Neural crest cell (in vitro differentiated cells): ENCODE data around the gene FIBP. TPM values are rescaled to one million over a fixed set of nuclear protein-coding genes. Genes with fewer than 3 reads are reported as not detected.
A peak's percentile ranks its signal among the peaks of the same experiment; 100 is the strongest.

Experiments used
- DNase-seq: peaks from one replicate; pipeline ENCODE4 v3.0.0; 2021; ENCODE audit warnings: low read depth, mixed read lengths, low spot score
- H3K27ac Mint-ChIP-seq: one replicate; pipeline ENCODE4 v1.8.0; 2021; ENCODE audit warnings: mild to moderate bottlenecking, mixed read lengths; ENCODE audit not compliant: unreplicated experiment
- H3K27me3 Mint-ChIP-seq: 2 replicates; pipeline ENCODE4 v1.8.0; 2021; ENCODE audit warnings: low read depth, mild to moderate bottlenecking, mixed read lengths
- H3K36me3 Mint-ChIP-seq: 2 replicates; pipeline ENCODE4 v1.8.0; 2021; ENCODE audit warnings: low read depth, mild to moderate bottlenecking, mixed read lengths
- H3K4me1 Mint-ChIP-seq: 2 replicates; pipeline ENCODE4 v1.8.0; 2021; ENCODE audit warnings: mixed read lengths
- H3K4me3 Mint-ChIP-seq: one replicate; pipeline ENCODE4 v1.8.0; 2021; ENCODE audit warnings: mild to moderate bottlenecking, mixed read lengths
- H3K9me3 Mint-ChIP-seq: 2 replicates; pipeline ENCODE4 v1.8.0; 2021; ENCODE audit warnings: mixed read lengths
- total RNA-seq: library from RNA; stranded (reverse); gene quantifications from 2 replicates; pipeline ENCODE4 v1.2.1, GENCODE V29; 2021
- TF ChIP-seq, protein P1 (sequence below): fragments of 200-600 bp; sonication (generic); conservative IDR thresholded peaks from 2 replicates; pipeline ENCODE4 v1.5.0; 2021; ENCODE audit warnings: antibody characterized with exemption, mild to moderate bottlenecking

The FIBP gene
- total RNA-seq, 1 donor from 2014 or later: 90.0 TPM

- peaks cover 45% of the 10 kb centered on the region for H3K36me3 Mint-ChIP-seq
- TF ChIP-seq, protein P1, sequence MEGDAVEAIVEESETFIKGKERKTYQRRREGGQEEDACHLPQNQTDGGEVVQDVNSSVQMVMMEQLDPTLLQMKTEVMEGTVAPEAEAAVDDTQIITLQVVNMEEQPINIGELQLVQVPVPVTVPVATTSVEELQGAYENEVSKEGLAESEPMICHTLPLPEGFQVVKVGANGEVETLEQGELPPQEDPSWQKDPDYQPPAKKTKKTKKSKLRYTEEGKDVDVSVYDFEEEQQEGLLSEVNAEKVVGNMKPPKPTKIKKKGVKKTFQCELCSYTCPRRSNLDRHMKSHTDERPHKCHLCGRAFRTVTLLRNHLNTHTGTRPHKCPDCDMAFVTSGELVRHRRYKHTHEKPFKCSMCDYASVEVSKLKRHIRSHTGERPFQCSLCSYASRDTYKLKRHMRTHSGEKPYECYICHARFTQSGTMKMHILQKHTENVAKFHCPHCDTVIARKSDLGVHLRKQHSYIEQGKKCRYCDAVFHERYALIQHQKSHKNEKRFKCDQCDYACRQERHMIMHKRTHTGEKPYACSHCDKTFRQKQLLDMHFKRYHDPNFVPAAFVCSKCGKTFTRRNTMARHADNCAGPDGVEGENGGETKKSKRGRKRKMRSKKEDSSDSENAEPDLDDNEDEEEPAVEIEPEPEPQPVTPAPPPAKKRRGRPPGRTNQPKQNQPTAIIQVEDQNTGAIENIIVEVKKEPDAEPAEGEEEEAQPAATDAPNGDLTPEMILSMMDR: no peak
- H3K9me3 Mint-ChIP-seq: peaks cover 7% of the 10 kb centered on the region
- peak overlapping the region; percentile 89 for H3K4me3 Mint-ChIP-seq
- DNase-seq: no peak
- peaks cover 37% of the 10 kb centered on the region for H3K4me1 Mint-ChIP-seq
- H3K27ac Mint-ChIP-seq: no peak overlapping the region
- peaks cover 55% of the 10 kb centered on the region for H3K27me3 Mint-ChIP-seq
These were observed 34.9 kb downstream of the FIBP start for GRCh38 chr11:65853246-65853979.

DNA sequence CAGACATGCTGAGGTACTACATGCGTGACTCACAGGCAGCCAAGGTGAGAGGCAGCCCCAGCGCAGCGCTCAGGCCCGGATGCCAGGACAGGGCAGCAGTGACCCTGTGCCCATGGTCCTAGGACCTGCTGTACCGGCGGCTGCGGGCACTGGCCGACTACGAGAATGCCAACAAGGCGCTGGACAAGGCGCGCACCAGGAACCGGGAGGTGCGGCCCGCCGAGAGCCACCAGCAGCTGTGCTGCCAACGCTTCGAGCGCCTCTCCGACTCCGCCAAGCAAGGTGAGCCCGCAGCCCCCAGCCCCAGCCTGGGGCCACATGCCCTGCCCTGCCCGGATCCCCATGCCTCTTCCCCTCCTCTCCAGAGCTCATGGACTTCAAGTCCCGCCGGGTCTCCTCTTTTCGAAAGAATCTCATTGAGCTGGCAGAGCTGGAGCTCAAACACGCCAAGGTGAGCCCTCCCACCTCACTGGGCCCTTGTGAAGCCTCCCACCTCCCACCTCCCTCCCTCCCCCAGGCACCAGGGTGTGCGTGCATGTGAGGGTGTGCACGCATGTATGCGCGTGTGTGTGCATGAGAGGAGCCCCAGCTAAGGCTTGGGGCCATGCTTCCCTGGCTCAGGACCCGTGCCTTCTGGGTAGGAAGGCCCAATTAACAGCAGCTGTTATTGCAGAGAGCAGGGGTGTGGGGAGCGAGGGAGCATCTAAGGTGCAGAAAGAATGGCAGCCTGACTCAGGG lies 35.6 kb downstream of the FIBP start:
- Mint-ChIP-seq H3K36me3 (peaks cover 45% of the 10 kb centered on the region), H3K27me3 (peaks cover 57% of the 10 kb centered on the region), H3K4me1 (peaks cover 35% of the 10 kb centered on the region), H3K9me3 (peaks cover 7% of the 10 kb centered on the region), H3K27ac (no peak overlapping the region), H3K4me3 (peak overlapping the region; percentile 89)
- TF ChIP-seq, protein P1: no peak
- DNase-seq: no peak

DNA sequence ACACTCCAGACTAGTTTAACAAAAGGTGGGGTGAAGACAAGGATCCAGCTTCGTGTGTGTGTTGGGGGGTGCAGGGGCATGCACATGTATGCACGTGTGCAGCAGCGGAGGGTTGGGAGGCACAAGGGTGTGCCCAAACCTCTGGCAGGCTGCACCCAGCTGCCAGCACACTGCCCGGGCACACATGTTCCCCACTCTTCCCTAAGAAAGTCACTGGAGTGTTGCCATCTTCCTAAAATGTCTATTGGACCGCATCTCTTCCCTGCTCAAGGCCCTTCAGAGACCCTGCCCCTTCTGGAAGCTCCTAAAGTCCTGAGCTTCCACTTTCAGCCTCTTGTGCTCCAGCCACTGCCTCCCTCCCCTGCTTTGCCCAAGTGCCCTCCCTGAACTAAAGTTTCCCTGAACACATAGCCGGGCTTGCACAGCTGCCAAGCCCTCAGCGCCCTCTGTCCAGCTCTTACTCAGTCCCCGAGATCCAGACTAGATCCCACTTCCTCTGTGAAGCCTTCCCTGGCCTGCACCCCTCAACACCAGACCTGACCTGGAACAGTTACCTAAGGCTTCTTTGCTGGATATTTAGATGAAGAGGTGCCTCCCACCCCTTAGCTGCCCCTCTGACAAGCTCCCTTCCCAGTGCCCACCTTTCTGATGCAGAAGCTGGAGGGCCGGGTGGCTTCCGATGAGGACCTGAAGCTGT lies 36.3 kb downstream of the FIBP start:
- peaks cover 35% of the 10 kb centered on the region for H3K4me1 Mint-ChIP-seq
- peaks cover 45% of the 10 kb centered on the region for H3K36me3 Mint-ChIP-seq
- TF ChIP-seq, protein P1: no peak
- DNase-seq: no peak
- H3K27ac Mint-ChIP-seq: no peak overlapping the region
- peaks cover 56% of the 10 kb centered on the region for H3K27me3 Mint-ChIP-seq
- H3K4me3 Mint-ChIP-seq: peak overlapping the region; percentile 89
- H3K9me3 Mint-ChIP-seq: peaks cover 7% of the 10 kb centered on the region

GRCh38 chr11:65851083-65851579 lies 37.1 kb downstream of the FIBP start:
- Mint-ChIP-seq H3K9me3 (peaks cover 7% of the 10 kb centered on the region), H3K27me3 (peaks cover 48% of the 10 kb centered on the region), H3K27ac (no peak overlapping the region), H3K4me1 (peaks cover 26% of the 10 kb centered on the region), H3K36me3 (peaks cover 37% of the 10 kb centered on the region), H3K4me3 (peak overlapping the region; percentile 89)
- DNase-seq: peak; percentile 51
- TF ChIP-seq, protein P1: peak; percentile 66
